Activated T-cell treated with anti-CD3 and anti-CD28 coated beads for 24 hours (primary cell): ENCODE data around the gene ATG10.
A peak's percentile ranks its signal among the peaks of the same experiment; 100 is the strongest.

Source experiments
- DNase-seq: peaks from one replicate; pipeline ENCODE4 v3.0.0-alpha.2; 2020; ENCODE audit warnings: low read depth

Gene ATG10

GRCh38 chr5:82165740-82166530, 194.1 kb downstream of the ATG10 start:
- peak; percentile 7 for DNase-seq

DNA sequence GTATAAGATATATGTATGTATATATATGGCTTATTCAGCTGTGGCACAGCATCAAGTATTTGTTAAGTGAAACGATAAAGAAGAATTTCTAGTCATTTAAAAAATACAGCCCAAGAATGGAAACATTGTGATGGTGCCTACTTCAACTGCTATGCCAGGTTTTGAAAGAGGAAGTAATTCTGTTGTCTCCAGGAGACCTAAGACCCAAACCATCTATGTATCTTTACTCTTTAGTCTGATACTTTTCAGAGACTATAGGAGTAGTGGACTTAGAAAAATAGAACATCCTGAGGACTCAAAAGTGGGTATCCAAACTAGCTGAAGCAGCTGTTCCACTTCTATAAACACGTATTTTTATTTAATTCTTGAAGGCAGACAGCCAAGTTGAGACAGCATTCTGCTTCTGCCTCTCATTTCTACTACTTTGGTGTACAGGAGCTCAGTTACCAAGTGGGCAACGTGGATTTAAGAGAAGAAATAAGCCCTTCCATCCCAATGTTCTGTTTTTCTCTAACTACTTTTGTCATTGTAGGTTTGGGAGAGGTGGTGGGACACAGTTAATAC, 195.6 kb downstream of the ATG10 start:
- DNase-seq, result no peak

DNA sequence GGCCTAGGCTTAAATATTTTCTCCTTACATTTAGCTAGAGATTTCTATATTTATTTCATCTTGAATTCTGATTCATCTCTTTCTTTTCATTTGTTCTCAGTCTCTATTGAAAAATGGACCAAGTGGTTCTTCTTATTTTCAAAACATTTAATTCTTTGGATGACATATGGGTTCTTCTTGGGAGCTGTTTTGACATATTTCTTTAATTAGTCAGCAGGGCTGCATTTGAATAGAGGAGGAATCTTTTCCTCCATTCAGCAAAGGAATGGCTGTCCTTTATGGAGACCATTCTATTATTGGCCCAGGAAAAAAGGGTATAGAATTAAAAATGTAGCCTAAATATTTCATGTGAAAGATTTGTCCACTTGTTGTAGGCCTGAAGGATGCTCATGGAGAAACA, 196.5 kb downstream of the ATG10 start:
- no peak for DNase-seq

GRCh38 chr5:82169892-82170291, 198.1 kb downstream of the ATG10 start:
- no peak for DNase-seq

- DNase-seq, result peak; percentile 46
Observed at GRCh38 chr5:82174128-82174918, 202.5 kb downstream of the ATG10 start.

GRCh38 chr5:82174919-82175219, 203.0 kb downstream of the ATG10 start:
- DNase-seq, result no peak

DNA sequence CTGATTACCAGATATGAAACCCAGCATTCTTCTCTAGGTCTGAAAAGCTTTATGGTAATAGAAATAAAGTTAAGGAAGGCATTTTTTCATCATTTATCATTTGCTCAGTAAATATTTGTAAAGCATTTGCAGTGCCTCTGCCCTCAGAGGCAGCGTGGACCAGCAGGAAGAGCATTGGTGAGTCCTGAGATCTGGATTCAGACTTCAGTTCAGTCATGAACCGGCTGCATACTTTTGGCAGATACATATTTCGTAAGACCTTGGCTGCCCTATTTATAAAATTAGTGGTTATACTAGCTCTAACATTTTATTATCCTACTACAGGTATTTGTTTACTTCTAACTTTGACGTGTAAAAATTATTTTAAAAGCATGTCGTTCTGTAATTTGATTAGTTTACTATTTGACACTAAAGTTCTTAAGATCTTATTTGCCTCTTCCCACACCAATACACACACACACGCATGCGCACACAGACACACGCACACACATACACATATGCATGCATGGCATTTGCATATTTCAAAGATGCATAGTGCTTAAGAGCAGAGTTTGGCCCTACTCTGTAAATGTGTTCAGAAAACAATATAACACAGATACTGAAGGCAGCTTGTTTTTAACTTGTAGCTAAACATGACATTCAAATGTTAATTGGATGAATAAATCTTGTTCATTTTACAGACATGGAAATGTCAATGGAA, 204.4 kb downstream of the ATG10 start:
- DNase-seq, result no peak

DNA sequence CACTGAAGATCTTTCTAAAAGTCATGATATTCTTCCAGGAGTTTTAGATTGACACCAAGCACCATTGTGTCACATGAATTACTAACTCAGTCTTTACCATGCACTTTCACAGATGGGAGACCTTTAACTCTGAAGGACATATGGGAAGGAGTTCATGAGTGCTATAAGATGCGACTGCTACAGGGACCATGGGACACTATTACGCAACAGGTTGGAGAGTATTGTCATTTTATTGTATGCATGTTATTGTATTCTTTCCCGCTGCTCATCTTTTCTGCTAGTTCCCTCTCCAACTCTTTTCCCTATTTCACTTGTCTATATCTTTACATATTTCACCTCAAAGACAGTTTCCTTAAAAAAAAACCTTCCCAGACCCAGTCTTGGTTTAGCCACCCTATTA, 206.6 kb downstream of the ATG10 start:
- no peak for DNase-seq

GRCh38 chr5:82182662-82183061, 210.8 kb downstream of the ATG10 start:
- no peak for DNase-seq

GRCh38 chr5:82183828-82184227, 212.0 kb downstream of the ATG10 start:
- DNase-seq, result no peak

DNA sequence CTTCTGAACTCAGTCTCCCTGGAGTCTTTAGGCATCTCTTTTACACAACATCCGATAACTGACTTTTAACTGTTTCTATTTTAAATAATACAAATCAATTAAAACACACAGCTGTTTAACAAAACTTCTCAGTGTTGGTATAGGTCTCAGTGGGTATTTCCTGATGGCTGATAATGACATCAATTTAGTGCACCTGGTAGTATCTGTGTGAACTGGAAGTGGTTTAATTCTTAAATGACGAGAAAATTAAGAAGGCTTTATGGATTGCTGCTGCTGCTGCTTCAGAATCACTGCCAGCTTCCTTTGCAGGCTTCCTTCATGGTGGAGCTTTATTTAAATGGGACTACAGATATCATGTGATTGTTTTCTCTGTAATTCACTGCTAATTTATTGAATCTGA, 214.0 kb downstream of the ATG10 start:
- no peak for DNase-seq

GRCh38 chr5:82197550-82197949, 225.7 kb downstream of the ATG10 start:
- no peak for DNase-seq

DNA sequence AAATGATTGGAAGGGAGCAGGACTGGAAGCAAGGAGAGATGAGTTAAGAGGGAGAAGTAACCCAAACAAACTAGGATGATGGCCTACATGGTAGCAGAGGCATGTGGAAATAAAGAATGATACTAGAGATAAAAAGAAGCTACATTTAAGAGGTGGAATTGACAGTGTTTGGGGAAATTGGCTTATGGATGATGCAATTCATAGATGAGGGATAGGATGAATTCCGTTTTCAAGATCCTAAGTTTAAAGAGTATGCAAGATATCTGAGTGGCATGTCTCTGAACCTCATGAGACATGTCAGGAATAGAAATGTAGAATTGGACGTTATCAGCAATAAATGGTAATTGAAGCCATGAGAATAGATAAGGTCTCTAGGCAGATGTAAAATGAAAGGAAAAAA, 232.7 kb downstream of the ATG10 start:
- no peak for DNase-seq

DNA sequence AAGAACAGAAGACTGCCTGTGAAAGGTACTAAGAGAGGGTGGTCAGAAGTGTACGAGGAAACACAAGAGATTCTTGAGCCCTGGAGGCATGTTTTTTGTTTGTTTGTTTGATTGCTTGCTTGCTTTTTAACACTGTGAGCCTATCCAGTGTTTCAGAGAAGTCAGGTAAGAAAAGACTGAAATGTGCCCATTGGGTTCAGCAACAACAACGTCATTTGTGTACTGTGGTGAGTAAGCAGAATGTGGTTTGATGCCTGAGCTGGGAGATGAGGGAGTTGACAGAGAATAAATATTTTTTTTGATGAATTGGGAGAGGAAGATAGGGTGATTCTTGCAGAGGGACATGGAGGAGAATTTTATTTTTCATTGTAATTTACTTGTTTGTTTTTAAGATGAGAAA, 233.2 kb downstream of the ATG10 start:
- no peak for DNase-seq

DNA sequence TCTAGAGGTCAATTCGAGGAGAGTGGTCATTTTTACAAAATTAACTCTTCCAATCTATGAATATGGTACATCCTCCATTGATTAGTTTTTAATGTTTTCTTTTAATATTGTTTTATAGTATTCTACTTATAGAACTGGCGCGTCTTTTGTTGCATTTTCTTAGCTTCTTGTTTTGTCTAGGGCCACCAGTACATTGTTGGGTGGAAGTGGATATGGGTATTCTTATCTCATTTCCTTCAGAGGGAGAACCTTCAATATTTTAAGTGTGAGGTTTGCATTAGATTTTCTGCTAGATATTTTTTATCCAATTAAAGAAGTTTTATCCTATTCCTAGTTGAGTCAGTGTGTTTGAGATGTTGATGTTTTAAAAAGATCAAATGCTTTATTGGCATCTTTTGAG, 236.5 kb downstream of the ATG10 start:
- no peak for DNase-seq

- no peak for DNase-seq
Observed at GRCh38 chr5:82211855-82212572, 240.2 kb downstream of the ATG10 start.

DNA sequence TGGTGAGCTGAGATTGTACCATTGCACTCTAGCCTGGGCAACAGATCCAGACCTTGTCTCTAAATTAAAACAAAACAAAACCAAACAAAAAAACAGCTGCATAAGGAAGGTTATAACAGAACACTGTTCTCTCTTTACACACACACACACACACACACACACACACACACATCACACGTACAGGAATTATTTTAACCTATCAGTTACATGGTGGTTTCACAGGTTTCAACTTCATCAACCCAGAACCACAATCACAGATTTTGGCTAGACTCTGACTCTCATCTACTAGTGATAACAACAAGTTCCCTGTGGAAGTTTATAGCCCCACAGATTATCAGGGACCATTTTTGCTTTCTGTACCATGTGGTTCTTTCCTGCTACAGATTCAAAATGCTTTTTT, 246.1 kb downstream of the ATG10 start:
- no peak for DNase-seq

GRCh38 chr5:82218374-82219156, 246.7 kb downstream of the ATG10 start:
- DNase-seq, result no peak

DNA sequence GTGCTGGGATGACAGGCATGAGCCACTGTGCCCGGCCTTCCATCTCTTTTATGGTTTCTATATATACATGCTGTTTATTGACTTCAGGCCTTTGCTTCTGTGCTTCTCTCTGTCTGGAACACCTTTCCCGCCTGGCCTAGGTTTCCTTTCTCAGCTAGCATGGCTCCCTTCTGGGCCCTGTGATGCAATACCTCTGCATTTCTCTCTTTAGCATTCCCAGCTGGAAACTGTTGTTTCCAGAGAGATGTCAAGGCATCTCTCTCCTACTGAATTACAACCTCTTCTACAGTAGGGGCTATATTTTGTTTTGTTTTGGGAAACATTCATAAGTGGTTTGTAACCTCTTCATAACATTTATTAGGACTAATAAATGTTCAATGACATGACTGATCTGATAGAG, 249.2 kb downstream of the ATG10 start:
- DNase-seq, result no peak

GRCh38 chr5:82222597-82223574, 251.1 kb downstream of the ATG10 start:
- no peak for DNase-seq
